Left kidney (tissue), 2 donors: ENCODE measurements around the gene ARSB. TPM values are rescaled to one million over a fixed set of nuclear protein-coding genes. Genes with fewer than 3 reads are reported as not detected.

Experiments
- DNase-seq: peaks from one replicate; pipeline ENCODE4 v3.0.0-alpha.2; 2013
- polyA plus RNA-seq: library from polyadenylated mRNA; unstranded; fragments of 120-200 nt; gene quantifications from one replicate; pipeline ENCODE4 v1.2.1, GENCODE V29; 2013; ENCODE audit not compliant: insufficient read length

Gene ARSB
- polyA plus RNA-seq, 1 donor, result 28.5 TPM

- no peak for DNase-seq
Observed at GRCh38 chr5:78808380-78808779, 176.7 kb downstream of the ARSB start.

DNA sequence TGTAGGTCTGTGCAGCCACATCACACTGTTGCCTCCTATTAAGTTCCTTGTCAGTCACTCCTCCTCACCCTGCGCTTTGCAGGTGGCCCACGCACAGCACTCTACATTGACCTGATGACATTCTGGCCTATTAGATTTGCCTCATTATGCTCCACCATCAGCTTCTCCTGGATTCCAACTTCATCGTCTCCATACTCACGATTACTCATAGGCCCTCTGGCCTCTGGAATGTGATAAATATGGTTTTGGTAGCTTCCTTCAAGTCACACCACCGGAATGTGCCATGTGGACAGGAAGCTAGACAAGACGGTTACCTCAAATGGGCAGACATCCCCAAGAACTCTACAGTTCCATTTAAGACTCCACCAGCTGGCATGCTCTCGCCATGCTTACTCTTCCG lies 178.6 kb downstream of the ARSB start:
- DNase-seq, result no peak

- no peak for DNase-seq
Observed at GRCh38 chr5:78805474-78806124, 179.5 kb downstream of the ARSB start.

- DNase-seq, result no peak
Observed at GRCh38 chr5:78804995-78805394, 180.1 kb downstream of the ARSB start.

DNA sequence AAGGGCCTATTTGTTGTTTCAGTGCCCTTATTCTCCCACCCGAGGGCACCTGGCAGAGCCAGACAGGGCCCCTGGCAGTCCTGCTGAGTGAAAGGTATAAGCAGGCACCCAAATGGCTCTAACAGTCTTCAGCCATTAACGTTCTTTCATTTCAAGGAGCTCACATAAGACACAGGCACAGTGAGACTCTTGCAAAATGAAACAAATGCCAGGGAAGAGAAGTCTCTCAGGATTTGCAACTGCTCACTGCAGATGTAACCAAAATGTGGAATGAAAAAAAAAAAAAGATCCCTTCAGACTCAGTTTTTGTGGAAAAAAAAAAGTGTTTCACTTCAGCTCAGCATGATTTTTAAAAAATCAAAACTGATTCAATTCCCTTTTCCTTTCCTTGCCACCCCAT lies 181.2 kb downstream of the ARSB start:
- DNase-seq, result no peak

DNA sequence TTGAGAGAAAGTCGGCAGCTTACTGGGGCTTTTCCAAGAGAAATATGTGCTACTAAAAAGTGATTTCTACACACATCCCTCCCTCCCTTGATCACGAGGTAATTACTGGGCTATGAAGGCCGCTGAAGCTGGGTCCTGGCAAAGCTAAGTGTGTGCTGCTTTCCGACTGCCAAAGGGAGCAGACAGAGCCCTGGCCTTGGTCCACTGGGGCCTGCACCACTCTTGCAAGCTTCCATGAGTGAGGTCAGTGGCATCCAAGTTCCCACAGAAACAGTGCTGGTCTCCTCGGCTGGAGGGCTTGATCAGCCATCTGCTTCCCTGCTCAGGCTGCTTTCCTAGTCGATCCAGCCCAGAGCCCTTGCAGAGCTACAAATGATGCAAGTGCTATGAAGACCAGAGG lies 181.8 kb downstream of the ARSB start:
- no peak for DNase-seq

GRCh38 chr5:78801413-78801812 lies 183.7 kb downstream of the ARSB start:
- no peak for DNase-seq

- DNase-seq, result no peak
Observed at GRCh38 chr5:78799266-78800017, 185.7 kb downstream of the ARSB start.

GRCh38 chr5:78798673-78799029 lies 186.5 kb downstream of the ARSB start:
- DNase-seq, result no peak

DNA sequence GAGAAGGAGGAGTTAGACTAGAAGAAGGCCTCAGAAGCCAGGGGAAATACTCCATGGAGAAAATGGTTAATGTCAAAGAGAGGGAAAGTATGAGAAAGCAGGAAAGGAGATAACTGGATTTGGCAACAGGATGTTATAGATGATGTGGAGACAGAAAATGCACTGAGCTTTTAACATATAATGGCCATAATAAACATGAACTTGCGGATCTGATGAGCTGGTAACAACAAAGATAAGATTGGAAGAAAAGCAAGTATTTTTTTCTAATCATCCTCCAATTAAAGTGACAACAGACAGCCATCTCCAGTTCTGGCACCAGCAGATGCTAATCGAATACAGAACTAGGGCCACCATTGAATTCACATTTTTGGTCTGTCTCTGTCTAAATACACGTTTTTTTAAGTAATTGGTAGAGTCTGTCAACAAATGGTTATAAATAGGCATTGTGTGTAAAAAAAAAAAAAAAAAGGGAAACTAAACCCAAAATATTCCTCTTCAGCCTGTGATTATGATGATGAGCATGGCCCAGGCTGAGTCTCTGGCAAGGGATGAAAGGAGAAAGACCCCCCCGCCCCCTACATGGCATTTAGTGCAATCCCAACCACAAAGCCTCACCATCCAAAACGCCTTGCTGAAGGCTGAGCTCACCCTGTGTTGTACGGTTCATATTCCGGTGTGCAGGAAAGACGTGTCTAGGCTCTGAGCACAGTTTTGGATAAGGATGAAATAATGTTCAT lies 187.0 kb downstream of the ARSB start:
- no peak for DNase-seq

GRCh38 chr5:78795757-78796156 lies 189.4 kb downstream of the ARSB start:
- no peak for DNase-seq

GRCh38 chr5:78794693-78795215 lies 190.4 kb downstream of the ARSB start:
- no peak for DNase-seq

GRCh38 chr5:78793907-78794662 lies 191.0 kb downstream of the ARSB start:
- DNase-seq, result no peak

- DNase-seq, result no peak
Observed at GRCh38 chr5:78792345-78793055, 192.6 kb downstream of the ARSB start.

GRCh38 chr5:78791501-78792100 lies 193.5 kb downstream of the ARSB start:
- DNase-seq, result no peak

GRCh38 chr5:78787783-78788182 lies 197.3 kb downstream of the ARSB start:
- DNase-seq, result no peak

DNA sequence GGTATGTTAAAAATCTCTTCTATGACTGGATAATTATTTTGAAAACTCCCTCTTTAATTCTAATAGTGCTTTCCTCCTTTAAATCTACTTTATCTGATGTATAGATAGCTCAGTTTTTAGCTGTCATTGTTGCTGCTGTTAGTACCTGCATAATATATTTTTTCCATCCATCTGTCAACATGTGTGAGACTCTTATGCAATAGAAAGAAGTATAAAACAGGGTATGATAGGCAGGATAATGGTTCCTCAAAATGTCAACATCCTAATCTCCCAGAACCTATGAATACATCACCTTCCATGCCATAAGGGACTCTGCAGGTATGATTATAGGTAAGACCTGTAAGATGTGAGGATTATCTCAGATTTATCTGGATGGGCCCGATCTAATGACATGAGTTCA lies 199.7 kb downstream of the ARSB start:
- no peak for DNase-seq

- no peak for DNase-seq
Observed at GRCh38 chr5:78783434-78784130, 201.5 kb downstream of the ARSB start.

GRCh38 chr5:78782728-78783127 lies 202.4 kb downstream of the ARSB start:
- DNase-seq, result no peak

DNA sequence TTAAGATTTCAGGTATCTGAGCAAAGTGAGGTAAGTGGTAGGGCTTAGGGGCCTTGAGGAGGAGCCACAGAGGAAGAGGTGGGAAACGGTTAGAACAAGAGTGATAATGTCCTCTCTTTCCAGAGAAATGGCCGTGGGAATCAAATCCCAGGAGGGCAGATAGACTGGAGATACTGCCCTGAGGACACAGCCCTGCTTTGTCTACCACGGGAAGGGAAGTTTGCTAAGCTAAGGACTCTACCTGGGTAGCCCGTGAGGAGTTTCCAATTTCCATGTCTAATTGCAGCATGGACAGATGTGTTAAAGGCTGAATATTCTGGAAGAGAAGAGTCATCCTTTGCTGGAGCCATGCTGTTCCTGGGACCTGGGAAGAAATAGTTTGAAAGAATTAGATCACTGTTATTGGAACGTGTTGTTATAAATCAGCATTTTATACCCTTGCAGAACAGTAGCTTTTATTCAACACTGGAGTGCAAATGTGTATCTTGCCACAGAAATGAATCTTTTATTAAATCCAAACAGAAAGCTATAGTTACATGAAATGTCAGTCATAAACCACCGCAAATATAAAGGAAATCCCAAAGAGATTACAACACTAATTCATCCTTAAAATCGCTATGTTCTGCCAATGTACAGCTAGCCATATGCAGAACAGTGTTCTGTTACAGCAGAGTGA lies 203.4 kb downstream of the ARSB start:
- no peak for DNase-seq
